Keratinocyte (primary cell): Measurements from ENCODE around the gene CYSTM1. TPM values are rescaled to one million over a fixed set of nuclear protein-coding genes. Genes with fewer than 3 reads are reported as not detected.

Source experiments
- DNase-seq: peaks from one replicate; pipeline ENCODE4 v3.0.0-alpha.2; 2011; ENCODE audit warnings: low read depth, missing footprints, low spot score
- FAIRE-seq: peaks from 2 replicates; lab custom pipeline; 2011; peaks lifted over from hg19 to GRCh38; lab: Jason Lieb, UNC
- H2AFZ ChIP-seq: 2 replicates; pipeline ENCODE4 v1.6.0; 2012; ENCODE audit warnings: low read length, control low read depth, inconsistent platforms; ENCODE audit not compliant: control insufficient read depth
- H3K27ac ChIP-seq: 2 replicates; pipeline ENCODE4 v1.5.1; 2011; ENCODE audit warnings: low read length; ENCODE audit not compliant: control insufficient read depth, insufficient read depth
- H3K27me3 ChIP-seq: 3 replicates; pipeline ENCODE4 v1.6.0; 2011; ENCODE audit warnings: low read length; ENCODE audit not compliant: control insufficient read depth, insufficient read depth; ENCODE audit errors: extremely low read depth
- H3K36me3 ChIP-seq, 2 experiments: 2 replicates in 1 of 2; 3 replicates in 1 of 2; pipeline ENCODE4 v1.5.1; 2011; ENCODE audit warnings: low read length in 2 of 2, mild to moderate bottlenecking in 1 of 2; ENCODE audit not compliant: control insufficient read depth in 2 of 2, insufficient read depth in 2 of 2; ENCODE audit errors: extremely low read depth in 1 of 2
- H3K4me1 ChIP-seq: 3 replicates; pipeline ENCODE4 v1.5.1; 2011; ENCODE audit warnings: low read length; ENCODE audit not compliant: control insufficient read depth, insufficient read depth; ENCODE audit errors: extremely low read depth
- H3K4me2 ChIP-seq: 3 replicates; pipeline ENCODE4 v1.6.0; 2011; ENCODE audit warnings: low read depth, low read length; ENCODE audit not compliant: control insufficient read depth, insufficient read depth; ENCODE audit errors: extremely low read depth
- H3K4me3 ChIP-seq, 3 experiments: fragments of 200-600 bp in 1 of 3; sonication (generic) in 1 of 3; 2 replicates in 2 of 3; 3 replicates in 1 of 3; pipeline ENCODE4 v1.5.1; 2011 to 2016; ENCODE audit warnings: low read length in 3 of 3, mild to moderate bottlenecking in 3 of 3, control low read depth in 2 of 3, inconsistent platforms in 1 of 3, low read depth in 1 of 3, mixed read lengths in 1 of 3, mixed run types in 1 of 3, moderate library complexity in 1 of 3; ENCODE audit not compliant: control insufficient read depth in 2 of 3, insufficient read depth in 2 of 3; ENCODE audit errors: extremely low read depth in 1 of 3
- H3K79me2 ChIP-seq: 2 replicates; pipeline ENCODE4 v1.6.0; 2012; ENCODE audit warnings: low read length; ENCODE audit not compliant: control insufficient read depth, insufficient read depth
- H3K9ac ChIP-seq: 3 replicates; pipeline ENCODE4 v1.6.0; 2011; ENCODE audit warnings: low read length; ENCODE audit not compliant: control insufficient read depth, insufficient read depth; ENCODE audit errors: extremely low read depth
- H3K9me1 ChIP-seq: 3 replicates; pipeline ENCODE4 v1.6.0; 2011; ENCODE audit warnings: low read length; ENCODE audit not compliant: control insufficient read depth, insufficient read depth; ENCODE audit errors: extremely low read depth
- H3K9me3 ChIP-seq: 2 replicates; pipeline ENCODE4 v1.5.1; 2012; ENCODE audit warnings: low read depth, low read length; ENCODE audit not compliant: control insufficient read depth
- H4K20me1 ChIP-seq: 3 replicates; pipeline ENCODE4 v1.6.0; 2011; ENCODE audit warnings: low read length; ENCODE audit not compliant: control insufficient read depth, insufficient read depth; ENCODE audit errors: extremely low read depth
- CTCF ChIP-seq, 3 experiments: IDR thresholded peaks in 1 of 3; conservative IDR thresholded peaks in 1 of 3; optimal IDR thresholded peaks in 1 of 3; 2 replicates in 2 of 3; 3 replicates in 1 of 3; pipeline versions ENCODE3 to v1.5.1; 2011; ENCODE audit warnings: low read length in 3 of 3, mild to moderate bottlenecking in 3 of 3, moderate library complexity in 2 of 3, control low read depth in 1 of 3, inconsistent platforms in 1 of 3; ENCODE audit not compliant: insufficient read depth in 2 of 3; ENCODE audit errors: extremely low read depth in 1 of 3
- EZH2 ChIP-seq: IDR thresholded peaks from one replicate; pipeline ENCODE4 v1.6.1; 2012; ENCODE audit warnings: inconsistent platforms, mild to moderate bottlenecking, low read length, moderate library complexity
- dilution Hi-C: fragments of 300-500 bp; cut with MboI; formaldehyde crosslinking; loops from one replicate; pipeline ENCODE4 v1.7.0; 2020; ENCODE audit warnings: low sequenced_read_pairs; ENCODE audit not compliant: extremely low pct_ligation_motif_present
- polyA plus RNA-seq, 5 experiments: library from polyadenylated mRNA; depleted of rRNA in 3 of 5; stranded (reverse) in 3 of 5; stranded (forward) in 1 of 5; unstranded in 1 of 5; fragments of >200 nt; gene quantifications; 1 replicate in 1 of 5; 2 replicates in 3 of 5; 3 replicates in 1 of 5; pipeline versions ENCODE4 v1.2.1 to v1.2.3, GENCODE V29; 2011 to 2012; ENCODE audit warnings: missing spikeins in 2 of 5, low read depth in 1 of 5, low replicate concordance in 1 of 5

The CYSTM1 gene
- polyA plus RNA-seq, 1 donor (not counting 4 experiments of a cell fraction or from before 2014, with no cell fraction given) = 34.3 TPM

GRCh38 chr5:140176031-140176387 lies 1.0 kb downstream of the CYSTM1 start:
- H3K4me3 ChIP-seq = peak overlapping the region; percentile 81 to 96 (median 93)
- no peaks in the 10 kb centered on the region for H3K36me3 ChIP-seq
- dilution Hi-C loops = no loop called here
- peak overlapping the region; percentile 99 for H3K4me2 ChIP-seq
- H3K9me1 ChIP-seq = no peaks in the 10 kb centered on the region
- H3K9ac ChIP-seq = peak overlapping the region; percentile 94
- H3K4me1 ChIP-seq = peaks cover 11% of the 10 kb centered on the region
- H3K27ac ChIP-seq = peak overlapping the region; percentile 81
- peaks cover 2% of the 10 kb centered on the region for H3K79me2 ChIP-seq
- H4K20me1 ChIP-seq = no peaks in the 10 kb centered on the region
- FAIRE-seq = no peak
- no peak for DNase-seq
- H3K9me3 ChIP-seq = no peaks in the 10 kb centered on the region
- TF ChIP-seq CTCF (optimal IDR thresholded peaks at IDR 0.05 in 1 of 3, IDR thresholded peaks at IDR 0.05 in 1 of 3, conservative IDR thresholded peaks at IDR 0.05 in 1 of 3; ENCODE audit: extremely low read depth in 1 of 3, insufficient read depth in 2 of 3, low read length in 3 of 3) = no peak
- no peak for TF ChIP-seq EZH2
- H3K27me3 ChIP-seq = no peaks in the 10 kb centered on the region
- H2AFZ ChIP-seq = peak overlapping the region; percentile 96

- dilution Hi-C loops = no loop called here
- Histone ChIP-seq H4K20me1 (no peaks in the 10 kb centered on the region), H2AFZ (no peak overlapping the region), H3K27me3 (no peaks in the 10 kb centered on the region), H3K36me3 (no peaks in the 10 kb centered on the region), H3K4me2 (no peak overlapping the region), H3K4me1 (peaks cover 19% of the 10 kb centered on the region), H3K9ac (no peak overlapping the region), H3K27ac (no peak overlapping the region), H3K9me3 (no peaks in the 10 kb centered on the region), H3K9me1 (no peaks in the 10 kb centered on the region), H3K79me2 (peaks cover 2% of the 10 kb centered on the region), H3K4me3 (no peak overlapping the region)
- DNase-seq (no peak), FAIRE-seq (no peak)
- TF ChIP-seq CTCF (optimal IDR thresholded peaks at IDR 0.05 in 1 of 3, IDR thresholded peaks at IDR 0.05 in 1 of 3, conservative IDR thresholded peaks at IDR 0.05 in 1 of 3; ENCODE audit: extremely low read depth in 1 of 3, insufficient read depth in 2 of 3, low read length in 3 of 3) (no peak), EZH2 (no peak)
Observed at GRCh38 chr5:140178086-140178410, 3.1 kb downstream of the CYSTM1 start.
